Lower leg skin (tissue), 4 donors: Measurements from ENCODE around the gene RASA4B. TPM values are rescaled to one million over a fixed set of nuclear protein-coding genes. Genes with fewer than 3 reads are reported as not detected.

Experiments
- DNase-seq, 2 donors: peaks; one replicate each; pipeline ENCODE4 v3.0.0-alpha.2; 2019; ENCODE audit warnings: low spot score in 2 of 2
- H3K4me3 ChIP-seq: fragments of 200-600 bp; sonication (generic); 2 replicates; pipeline ENCODE4 v1.5.1; 2017; ENCODE audit warnings: mild to moderate bottlenecking, low read depth; ENCODE audit not compliant: poor library complexity, severe bottlenecking
- POLR2A ChIP-seq, 2 donors: fragments of 450-650 bp; IDR thresholded peaks; one replicate each; pipeline ENCODE4 v1.6.1; 2016 to 2017; ENCODE audit warnings: antibody characterized with exemption in 2 of 2, mild to moderate bottlenecking in 1 of 2, moderate library complexity in 1 of 2
- WGBS, 2 donors: methylation state at CpG; one replicate each; pipeline ENCODE4 v1.1.5; 2018; 5-methylcytosine and 5-hydroxymethylcytosine counted together
- intact Hi-C: fragments of 100-400 bp; cut with DNase I; formaldehyde crosslinking; loops from one replicate; pipeline ENCODE4 v1.15.0; 2023; ENCODE audit warnings: low total_unique reads
- total RNA-seq, 4 donors: library from RNA; depleted of rRNA; stranded (reverse); fragments of >200 nt; gene quantifications; one replicate each; pipeline ENCODE4 v1.1.0, GENCODE V29; 2016
- TF ChIP-seq, protein P1 (sequence below), 3 donors: fragments of 450-650 bp; IDR thresholded peaks; one replicate each; pipeline ENCODE4 v1.5.1; 2016; ENCODE audit warnings: antibody characterized with exemption in 3 of 3, mild to moderate bottlenecking in 3 of 3, moderate library complexity in 2 of 3

The RASA4B gene
- total RNA-seq, 4 donors from 2014 or later: 21.6 to 28.3 (median 25.3) TPM

DNA sequence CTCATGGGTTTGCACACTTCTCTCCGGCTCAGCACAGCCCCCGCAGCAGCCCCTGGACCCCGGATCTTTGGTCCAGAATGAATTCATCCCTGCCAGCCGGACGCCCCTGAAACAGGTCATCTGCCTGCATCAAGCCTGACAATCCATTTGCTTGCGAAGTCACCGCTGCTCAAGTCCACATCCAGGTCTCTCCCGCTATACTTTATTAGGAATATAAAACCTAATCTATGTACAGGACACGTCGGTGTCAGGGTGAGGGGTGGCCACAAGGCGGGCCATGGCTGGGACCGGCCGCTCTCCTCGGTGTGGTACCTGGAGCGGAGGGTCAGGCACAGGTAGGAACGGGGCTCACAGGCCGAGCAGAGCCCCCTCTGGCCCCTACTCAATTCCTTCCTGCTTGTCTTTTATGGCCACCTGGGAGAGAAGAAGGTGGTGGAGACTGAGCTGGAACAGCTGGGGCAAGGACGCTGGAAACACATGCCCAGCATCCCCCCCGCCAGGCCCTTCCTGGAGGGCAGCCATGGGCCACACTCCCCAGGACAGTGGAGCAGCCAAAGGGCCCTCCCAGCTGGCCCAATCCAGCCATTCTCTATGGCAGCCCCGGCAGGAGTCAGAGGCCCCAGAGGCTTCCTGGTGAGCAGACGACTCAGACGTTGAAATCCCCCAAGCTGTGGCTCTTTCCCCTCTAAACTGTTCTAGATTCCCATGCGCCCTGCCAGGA lies 44.1 kb downstream of the RASA4B start:
- TF ChIP-seq, protein P1, sequence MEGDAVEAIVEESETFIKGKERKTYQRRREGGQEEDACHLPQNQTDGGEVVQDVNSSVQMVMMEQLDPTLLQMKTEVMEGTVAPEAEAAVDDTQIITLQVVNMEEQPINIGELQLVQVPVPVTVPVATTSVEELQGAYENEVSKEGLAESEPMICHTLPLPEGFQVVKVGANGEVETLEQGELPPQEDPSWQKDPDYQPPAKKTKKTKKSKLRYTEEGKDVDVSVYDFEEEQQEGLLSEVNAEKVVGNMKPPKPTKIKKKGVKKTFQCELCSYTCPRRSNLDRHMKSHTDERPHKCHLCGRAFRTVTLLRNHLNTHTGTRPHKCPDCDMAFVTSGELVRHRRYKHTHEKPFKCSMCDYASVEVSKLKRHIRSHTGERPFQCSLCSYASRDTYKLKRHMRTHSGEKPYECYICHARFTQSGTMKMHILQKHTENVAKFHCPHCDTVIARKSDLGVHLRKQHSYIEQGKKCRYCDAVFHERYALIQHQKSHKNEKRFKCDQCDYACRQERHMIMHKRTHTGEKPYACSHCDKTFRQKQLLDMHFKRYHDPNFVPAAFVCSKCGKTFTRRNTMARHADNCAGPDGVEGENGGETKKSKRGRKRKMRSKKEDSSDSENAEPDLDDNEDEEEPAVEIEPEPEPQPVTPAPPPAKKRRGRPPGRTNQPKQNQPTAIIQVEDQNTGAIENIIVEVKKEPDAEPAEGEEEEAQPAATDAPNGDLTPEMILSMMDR (IDR thresholded peaks at IDR 0.05): no peak
- TF ChIP-seq POLR2A (IDR thresholded peaks at IDR 0.05): no peak
- DNase-seq: peak in 1 of 2 donors; percentile 77
- intact Hi-C loops: no loop called here
- WGBS, 2 donors: 79% methylated on average over 22 to 23 of the region's 23 CpGs
- no peak overlapping the region for H3K4me3 ChIP-seq

DNA sequence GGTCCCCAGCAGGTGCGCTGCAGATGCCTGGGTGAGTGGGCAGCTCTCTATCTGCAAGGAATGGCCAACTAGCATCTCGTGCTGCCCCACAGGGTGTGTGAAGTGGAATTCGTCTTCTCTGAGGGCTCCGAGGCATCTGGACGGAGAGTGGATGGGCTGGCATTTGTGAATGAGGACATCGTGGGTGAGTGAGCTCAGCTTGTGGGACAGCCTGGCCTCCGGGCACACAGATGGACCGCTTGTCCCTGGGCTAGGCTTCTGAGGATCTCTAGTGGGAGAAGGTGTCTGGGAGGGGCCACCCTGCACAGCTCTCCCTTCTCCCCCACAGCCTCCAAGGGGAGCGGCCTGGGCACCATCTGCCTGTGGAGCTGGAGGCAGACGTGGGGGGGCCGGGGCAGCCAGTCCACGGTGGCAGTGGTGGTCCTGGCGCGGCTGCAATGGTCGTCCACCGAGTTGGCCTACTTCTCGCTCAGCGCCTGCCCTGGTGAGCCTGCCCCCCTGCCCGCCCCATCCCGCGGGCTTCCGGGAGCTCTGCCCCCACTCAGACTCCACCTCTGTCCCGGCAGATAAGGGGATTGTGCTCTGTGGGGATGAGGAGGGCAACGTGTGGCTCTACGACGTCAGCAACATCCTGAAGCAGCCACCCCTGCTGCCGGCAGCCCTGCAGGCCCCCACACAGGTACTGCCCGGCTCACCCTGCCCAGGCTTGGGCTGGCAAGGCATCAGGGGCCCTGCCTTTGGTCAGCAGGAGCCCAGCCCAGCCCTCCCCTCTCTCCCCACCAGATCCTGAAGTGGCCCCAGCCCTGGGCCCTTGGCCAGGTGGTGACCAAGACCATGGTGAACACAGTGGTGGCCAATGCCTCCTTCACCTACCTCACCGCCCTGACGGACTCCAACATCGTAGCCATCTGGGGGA lies 45.2 kb downstream of the RASA4B start:
- intact Hi-C loops: no loop called here
- 74 to 81% methylated on average over 28 to 30 of the region's 31 CpGs for WGBS, 2 donors
- TF ChIP-seq, protein P1 (IDR thresholded peaks at IDR 0.05): no peak
- TF ChIP-seq POLR2A (IDR thresholded peaks at IDR 0.05): no peak
- H3K4me3 ChIP-seq: no peak overlapping the region
- no peak for DNase-seq

DNA sequence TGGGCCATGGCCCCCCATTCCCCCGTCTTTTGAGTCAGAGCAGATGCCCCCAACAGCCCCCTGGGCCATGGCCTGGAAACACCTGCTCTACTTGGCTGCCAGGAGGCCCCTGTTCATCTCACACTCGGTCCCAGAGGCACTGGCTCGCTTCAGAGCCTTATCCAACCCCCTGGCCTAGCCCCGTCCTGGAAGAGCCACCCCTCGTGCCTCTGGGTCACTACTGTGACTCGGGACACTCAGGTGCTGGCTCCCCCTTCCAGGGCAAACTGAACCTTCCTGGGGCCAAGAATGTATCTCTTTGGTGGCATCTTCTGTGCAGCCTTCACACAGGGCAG lies 45.8 kb downstream of the RASA4B start:
- intact Hi-C loops: no loop called here
- WGBS, 2 donors: 74 to 79% methylated on average over 6 of the region's 6 CpGs
- no peak for DNase-seq
- no peak for TF ChIP-seq POLR2A (IDR thresholded peaks at IDR 0.05)
- TF ChIP-seq, protein P1 (IDR thresholded peaks at IDR 0.05): no peak
- no peak overlapping the region for H3K4me3 ChIP-seq

DNA sequence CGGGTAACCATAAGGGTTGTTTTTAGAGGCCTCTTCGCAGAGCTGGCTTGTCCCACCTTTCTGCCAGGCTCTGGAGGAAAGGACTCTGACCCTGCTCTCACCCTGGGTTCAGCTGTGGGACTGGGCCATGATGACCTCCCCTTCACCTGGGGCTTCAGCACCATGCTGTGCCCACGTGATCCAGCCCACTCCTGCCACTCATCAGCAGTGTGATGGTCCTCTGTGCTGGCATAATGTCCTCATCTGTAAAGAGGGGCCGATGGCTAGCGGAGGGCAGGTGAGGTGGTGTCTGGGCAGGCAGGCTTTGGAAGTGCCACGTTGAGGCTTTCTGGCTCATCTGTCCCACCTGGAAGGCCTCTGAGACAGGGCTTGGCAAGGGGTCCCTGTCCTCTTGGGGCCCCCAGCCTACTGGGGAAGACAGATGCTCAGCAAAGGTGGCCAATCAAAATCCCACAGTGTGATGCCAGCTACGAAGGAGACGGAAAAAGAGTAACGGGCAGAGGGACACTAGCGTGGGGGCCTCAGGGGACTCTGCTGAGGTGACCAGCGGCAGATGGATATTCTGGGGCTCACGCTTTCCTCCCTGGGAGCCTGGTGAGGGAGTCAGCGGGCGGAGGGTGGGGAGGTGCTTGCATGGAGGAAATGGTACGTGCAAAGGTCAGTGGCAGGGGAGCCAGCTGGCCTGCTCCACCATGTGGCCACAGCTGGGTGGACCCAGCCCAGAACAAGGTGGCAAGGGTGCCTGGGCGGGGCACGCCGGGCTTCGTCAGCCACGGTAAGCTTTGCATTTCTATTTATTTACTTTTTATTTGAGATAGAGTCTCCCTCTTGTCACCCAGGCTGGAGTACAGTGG lies 47.4 kb downstream of the RASA4B start:
- 82 to 84% methylated on average over 18 to 20 of the region's 20 CpGs for WGBS, 2 donors
- no peak for DNase-seq
- intact Hi-C loops: no loop called here
- H3K4me3 ChIP-seq: no peak overlapping the region
- no peak for TF ChIP-seq POLR2A (IDR thresholded peaks at IDR 0.05)
- TF ChIP-seq, protein P1 (IDR thresholded peaks at IDR 0.05): no peak

DNA sequence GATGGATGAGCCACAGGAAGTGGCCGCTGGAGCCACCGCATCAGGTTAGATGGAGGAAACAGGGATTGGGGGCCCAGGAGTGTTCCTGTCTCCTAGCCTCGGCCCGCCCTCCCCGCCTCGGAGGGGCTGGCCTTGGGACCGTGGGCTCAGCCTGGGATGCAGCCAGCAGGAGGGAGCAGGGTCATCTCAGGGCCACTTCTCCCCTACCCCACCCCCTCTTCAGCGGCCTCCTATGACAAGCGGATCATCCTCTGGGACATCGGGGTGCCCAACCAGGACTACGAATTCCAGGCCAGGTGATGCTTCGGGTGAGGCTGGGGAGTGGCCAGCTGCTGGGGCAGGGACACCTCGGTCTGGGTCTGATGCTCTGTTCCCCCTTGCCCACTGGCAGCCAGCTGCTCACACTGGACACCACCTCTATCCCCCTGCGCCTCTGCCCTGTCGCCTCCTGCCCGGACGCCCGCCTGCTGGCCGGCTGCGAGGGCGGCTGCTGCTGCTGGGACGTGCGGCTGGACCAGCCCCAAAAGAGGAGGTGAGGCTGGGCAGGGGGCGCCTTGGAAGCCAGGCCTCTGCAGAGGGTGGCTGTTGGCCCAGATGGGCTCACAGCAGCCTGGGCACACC lies 48.1 kb downstream of the RASA4B start:
- TF ChIP-seq, protein P1 (IDR thresholded peaks at IDR 0.05): no peak
- no peak for TF ChIP-seq POLR2A (IDR thresholded peaks at IDR 0.05)
- DNase-seq: no peak
- WGBS, 2 donors: 89 to 91% methylated on average over 21 to 24 of the region's 24 CpGs
- H3K4me3 ChIP-seq: no peak overlapping the region
- intact Hi-C loops: no loop called here
